ENCODE measurements around the gene FSTL5. TPM values are rescaled to one million over a fixed set of nuclear protein-coding genes. Genes with fewer than 3 reads are reported as not detected.

The FSTL5 gene
- total RNA-seq, 1 donor from 2014 or later, result not detected

DNA sequence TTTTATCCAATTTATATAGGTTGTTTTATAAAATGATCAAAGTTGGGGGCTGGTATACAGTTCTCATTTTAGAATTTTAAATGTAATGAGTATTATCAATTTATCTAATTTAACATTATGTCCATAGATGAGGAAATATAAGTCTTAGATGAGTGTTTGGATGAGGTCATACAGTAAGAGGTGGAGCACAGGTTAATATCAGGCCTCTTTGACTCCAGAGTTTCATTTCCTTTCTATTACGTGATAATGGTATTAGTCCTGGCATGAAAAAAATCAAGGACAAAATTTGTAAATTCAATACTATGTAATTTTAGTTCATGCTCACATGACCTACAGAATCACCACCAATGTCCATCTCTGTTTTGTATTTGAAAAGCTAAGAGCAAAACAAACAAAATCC is 269.8 kb downstream of the FSTL5 start:
- ATAC-seq (ENCODE audit: poor library complexity), result no peak
- intact Hi-C loops (cut with DNase I), result no loop called here
- no peak for DNase-seq

DNA sequence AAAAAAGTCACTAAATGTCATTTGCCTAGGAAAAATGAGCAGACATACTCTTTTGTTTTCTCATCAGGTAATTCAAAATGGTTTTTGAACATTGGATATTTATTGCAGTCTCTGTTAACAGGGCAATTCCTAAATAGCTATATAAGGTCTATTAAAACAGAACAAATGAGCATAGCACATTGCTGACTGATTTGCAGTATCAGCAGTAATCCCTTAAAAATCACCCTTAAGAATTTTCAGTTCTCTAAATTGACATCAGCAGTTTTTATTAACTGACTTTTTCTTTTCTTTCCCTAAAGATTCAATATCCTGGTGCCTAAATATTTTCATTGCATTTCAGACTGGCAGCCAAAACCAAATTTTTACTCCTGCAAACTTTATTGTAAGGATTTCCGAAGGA is 270.2 kb downstream of the FSTL5 start:
- ATAC-seq (ENCODE audit: poor library complexity) (no peak), DNase-seq (no peak)
- intact Hi-C loops (cut with DNase I), result no loop called here

DNA sequence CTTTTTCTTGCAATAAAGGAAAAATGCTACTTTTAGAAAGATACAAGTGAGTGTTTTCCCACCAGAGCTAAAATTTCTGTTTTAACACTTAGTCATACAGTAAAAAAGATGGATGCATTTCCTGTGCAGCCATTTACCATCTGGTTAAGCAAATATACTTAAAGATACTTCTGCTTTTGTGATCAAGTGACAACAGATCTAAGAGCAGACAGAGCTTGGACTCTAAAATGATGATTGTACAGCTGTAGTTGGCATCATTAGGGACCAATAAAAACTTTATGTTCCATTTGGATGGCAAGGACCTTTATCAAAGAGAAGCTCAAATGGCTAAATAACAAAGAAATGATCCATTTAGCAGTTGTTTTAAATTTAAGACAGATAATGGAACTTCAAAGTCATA is 270.8 kb downstream of the FSTL5 start:
- ATAC-seq (ENCODE audit: poor library complexity) (no peak), DNase-seq (no peak)
- intact Hi-C loops (cut with DNase I), result no loop called here

DNA sequence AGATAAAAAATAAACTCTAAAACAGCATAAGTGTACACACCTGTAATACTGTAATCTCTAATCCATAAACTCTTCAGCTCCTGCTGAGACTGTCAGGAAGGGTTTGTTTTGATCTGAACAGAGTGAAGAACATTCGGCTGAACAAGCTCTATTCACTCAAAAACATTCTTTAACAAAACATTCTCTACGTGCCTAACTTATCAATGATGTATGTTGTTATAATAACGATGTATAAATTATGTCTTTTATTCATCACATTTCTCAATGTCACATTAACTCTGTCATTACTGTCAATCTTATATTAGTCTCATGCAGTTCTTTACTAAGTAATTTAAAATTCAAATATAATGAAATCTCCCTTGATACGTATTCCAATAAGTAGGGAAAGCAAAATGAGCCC is 280.6 kb downstream of the FSTL5 start:
- intact Hi-C loops (cut with DNase I), result no loop called here
- ATAC-seq (ENCODE audit: poor library complexity), result no peak
- DNase-seq, result no peak

DNA sequence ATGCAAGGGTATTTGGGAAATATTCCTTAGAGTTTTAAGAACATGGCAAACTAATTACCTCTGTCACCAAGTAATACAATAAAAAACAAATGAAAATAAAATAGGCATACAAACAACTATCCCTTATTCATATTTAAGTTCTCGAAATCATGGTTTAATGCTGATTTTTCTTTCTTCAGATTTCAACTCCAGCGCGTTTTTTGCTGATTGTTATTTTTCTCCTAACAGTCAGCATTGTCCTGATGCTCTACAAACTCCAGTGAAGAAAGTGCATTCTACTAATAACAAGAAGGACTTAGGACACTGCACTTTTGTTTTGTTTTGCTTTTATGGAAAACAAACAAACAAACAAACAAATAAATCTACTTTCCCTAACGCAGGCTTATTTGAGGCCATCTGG is 282.4 kb downstream of the FSTL5 start:
- intact Hi-C loops (cut with DNase I), result no loop called here
- DNase-seq (no peak), ATAC-seq (ENCODE audit: poor library complexity) (no peak)

DNA sequence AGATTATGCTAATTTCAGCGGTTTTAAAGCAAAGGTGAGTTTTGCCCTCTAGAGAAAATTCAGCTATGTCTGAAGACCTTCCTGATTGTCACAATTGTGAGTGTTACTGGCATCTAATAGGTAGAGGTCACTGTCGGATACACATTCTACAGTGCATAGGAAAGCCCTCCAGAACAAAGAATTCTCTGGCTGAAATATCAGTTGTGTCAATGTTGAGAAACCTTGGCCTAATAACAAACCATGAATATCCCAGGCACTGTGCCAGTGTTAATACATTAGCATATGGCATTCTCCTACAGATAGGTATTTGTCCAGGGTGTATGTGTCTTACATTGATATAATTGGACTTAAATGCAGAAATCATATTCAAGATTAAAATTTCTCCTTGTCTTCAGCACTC is 294.3 kb downstream of the FSTL5 start:
- ATAC-seq (ENCODE audit: poor library complexity), result no peak
- intact Hi-C loops (cut with DNase I), result no loop called here
- no peak for DNase-seq

DNA sequence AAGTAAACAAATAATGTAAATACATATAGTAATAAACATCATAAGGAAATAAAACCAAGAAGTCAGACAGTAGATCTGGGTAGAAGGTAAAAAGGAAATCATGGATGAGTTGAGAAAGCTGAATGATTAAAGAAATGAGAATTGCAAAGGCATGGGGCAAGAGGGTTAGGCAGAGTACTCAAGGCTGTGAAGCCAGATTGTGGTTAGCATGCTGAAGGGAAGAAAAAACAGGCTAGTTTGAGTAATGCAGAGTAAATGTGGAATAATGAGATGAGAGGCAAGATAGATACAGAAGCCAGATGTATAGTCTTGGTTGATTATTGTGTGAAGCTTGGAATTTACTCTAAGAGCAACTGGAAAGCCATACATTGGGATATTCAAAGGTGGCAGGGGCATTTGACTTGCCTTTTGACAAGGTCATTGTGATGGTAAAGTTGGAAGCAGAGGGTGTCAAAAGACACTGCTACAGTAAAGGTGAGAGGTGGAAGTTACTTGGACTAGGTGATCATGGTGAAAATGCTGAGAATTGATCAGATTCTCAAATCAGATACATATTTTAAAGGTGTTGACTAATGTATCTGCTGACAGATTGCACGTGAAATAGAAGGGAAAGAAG is 307.0 kb downstream of the FSTL5 start:
- intact Hi-C loops (cut with DNase I), result no loop called here
- DNase-seq (no peak), ATAC-seq (ENCODE audit: poor library complexity) (no peak)

DNA sequence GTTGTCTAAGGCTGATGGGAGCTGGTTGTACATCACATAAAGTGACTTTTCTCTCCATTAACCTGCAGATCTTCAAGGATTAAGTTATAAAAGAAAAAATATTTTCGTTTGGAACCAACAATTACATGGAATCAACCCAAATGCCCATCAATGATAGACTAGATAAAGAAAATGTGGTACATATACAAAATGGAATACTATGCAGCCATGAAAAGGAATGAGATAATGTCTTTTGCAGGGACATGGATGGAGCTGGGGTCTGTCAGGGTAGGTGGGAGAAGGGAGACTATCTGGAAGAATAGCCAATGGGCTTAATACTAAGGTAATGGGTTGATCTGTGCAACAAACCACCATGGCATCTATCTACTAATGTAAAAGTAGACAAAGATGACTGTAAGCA is 313.2 kb downstream of the FSTL5 start:
- ATAC-seq (ENCODE audit: poor library complexity) (no peak), DNase-seq (no peak)
- intact Hi-C loops (cut with DNase I), result no loop called here

DNA sequence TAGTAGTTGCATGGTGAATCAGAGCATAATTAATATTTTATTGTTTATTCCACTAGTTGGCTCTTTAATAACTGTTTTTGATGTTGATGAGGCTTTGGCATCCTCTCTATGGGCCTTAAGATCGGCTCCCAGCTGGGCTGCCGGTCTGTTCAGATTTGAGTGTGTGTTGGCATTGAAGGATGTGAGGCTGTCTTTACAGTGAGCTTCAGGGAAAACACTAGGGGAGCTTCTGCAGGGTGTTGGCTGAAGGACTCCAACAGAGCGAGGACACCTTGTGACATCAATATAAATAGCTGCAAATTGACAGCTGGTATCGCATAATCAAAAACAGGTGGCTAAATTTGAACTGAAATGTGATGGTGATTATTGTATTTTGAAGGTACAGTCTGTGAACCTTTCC is 322.0 kb downstream of the FSTL5 start:
- intact Hi-C loops (cut with DNase I), result no loop called here
- no peak for DNase-seq
- no peak for ATAC-seq (ENCODE audit: poor library complexity)

DNA sequence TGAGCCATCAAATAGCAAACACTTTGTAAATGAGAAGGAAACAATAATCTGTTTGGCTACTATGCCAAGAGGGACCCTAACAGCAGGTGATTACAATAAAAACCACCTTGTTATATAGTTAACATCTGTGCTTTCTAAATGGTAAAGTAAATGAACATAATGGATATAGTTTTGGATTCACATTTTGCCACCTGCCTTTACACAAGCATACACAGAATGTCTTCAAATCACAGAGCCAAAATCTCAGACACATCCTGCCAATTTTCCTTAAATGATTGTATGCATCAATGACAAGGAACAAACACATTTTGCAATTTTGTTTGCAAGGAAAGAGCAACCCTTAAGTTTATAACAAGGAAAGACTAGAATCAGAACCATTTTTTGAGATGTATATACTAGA is 334.2 kb downstream of the FSTL5 start:
- intact Hi-C loops (cut with DNase I), result no loop called here
- ATAC-seq (ENCODE audit: poor library complexity) (no peak), DNase-seq (no peak)

DNA sequence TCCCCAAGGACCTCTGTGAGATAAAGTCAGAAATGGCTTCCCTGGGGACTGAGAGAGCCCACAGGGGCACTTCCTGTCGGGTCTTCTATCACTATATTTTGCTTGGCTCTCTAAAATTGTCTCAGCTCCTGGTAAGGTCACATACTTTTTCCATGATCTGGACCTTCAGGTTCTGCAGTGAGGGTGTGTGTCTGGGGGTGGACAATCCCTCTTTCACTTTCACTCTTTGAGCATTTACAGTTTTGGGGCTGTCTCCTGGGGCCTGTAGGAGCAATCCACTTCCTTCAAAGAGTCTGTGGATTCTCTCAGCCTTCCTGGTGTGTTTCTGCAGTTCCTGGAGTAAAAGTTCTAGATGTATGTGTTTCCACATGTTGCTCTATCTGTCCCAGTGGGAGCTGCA is 335.7 kb downstream of the FSTL5 start:
- ATAC-seq (ENCODE audit: poor library complexity) (no peak), DNase-seq (no peak)
- intact Hi-C loops (cut with DNase I), result no loop called here

DNA sequence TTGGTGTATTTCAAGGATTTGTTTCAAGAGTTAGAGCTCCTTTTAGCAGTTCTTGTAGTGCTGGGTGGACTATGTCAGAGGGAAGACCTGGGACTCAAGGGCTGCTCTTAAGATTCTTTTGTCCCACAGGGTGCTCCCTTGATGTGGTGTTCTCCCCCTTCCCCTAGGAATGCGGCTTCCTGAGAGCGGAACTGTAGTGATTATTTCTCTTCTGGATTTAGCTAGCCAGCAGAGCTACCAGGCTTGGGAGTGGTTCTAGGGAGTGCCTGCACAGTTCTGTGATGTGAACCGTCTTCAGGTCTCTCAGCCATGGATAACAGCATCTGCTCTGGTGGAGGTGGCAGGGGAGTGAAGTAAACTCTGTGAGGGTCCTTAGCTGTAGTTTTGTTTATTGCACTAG is 336.8 kb downstream of the FSTL5 start:
- ATAC-seq (ENCODE audit: poor library complexity) (no peak), DNase-seq (no peak)
- intact Hi-C loops (cut with DNase I), result no loop called here

DNA sequence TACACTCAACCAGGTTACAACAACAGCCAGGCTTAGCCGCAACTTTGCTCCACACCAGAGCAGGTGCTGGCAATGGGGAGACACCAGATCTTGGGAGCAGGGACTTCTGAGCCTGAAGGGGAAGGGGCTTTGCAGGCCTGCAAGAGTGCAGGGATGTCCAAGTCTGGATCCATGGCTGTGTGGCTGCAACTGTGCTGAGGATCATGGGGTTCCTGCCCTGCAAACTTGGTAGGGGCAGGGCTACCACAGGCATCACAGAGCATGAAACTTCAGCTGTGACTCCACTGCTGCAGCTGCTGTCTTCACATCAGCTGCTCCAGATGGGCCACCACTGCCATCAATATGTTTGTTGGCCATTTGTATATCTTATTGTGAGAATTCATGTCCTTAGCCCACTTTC is 340.4 kb downstream of the FSTL5 start:
- no peak for ATAC-seq (ENCODE audit: poor library complexity)
- no peak for DNase-seq
- intact Hi-C loops (cut with DNase I), result no loop called here

DNA sequence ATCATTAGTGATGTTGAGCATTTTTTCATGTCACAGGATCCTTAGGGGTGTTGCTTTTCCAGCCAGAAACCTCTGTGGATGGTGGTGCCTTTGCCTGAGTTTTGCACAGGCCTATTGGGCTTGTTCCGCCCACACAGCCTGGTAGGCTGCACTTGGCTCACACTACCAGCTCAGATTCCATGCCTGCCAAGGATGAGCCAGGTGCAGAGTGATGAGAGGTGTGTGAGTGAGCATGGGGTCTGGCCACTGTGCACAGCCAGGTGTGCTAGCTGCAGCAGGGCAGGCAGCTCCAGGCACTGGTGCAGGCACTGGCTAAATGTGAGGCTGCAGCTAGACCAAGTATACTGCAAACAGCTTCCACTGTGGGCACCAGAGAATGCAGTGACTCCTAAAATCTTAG is 341.6 kb downstream of the FSTL5 start:
- ATAC-seq (ENCODE audit: poor library complexity), result no peak
- no peak for DNase-seq
- intact Hi-C loops (cut with DNase I), result no loop called here

DNA sequence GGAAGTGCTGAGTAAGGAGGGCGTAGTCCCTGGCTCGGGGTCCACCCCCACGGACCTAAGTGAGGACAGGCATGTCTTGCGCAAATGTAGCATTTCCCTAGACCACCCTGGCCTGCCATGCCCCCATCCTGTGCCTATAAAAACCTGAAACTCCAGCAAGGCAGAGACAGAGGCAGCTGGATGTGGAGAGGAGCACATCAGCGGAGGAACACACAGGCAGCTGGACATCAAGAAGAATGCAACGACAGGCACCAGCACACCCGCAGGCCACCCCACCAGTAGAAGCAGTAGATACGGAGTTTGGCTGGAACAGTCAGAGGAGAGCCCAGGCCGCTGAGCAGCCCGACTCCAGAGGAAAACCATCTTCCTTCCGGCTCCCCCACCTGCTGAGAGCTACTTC is 345.9 kb downstream of the FSTL5 start:
- intact Hi-C loops (cut with DNase I), result no loop called here
- ATAC-seq (ENCODE audit: poor library complexity) (no peak), DNase-seq (no peak)

DNA sequence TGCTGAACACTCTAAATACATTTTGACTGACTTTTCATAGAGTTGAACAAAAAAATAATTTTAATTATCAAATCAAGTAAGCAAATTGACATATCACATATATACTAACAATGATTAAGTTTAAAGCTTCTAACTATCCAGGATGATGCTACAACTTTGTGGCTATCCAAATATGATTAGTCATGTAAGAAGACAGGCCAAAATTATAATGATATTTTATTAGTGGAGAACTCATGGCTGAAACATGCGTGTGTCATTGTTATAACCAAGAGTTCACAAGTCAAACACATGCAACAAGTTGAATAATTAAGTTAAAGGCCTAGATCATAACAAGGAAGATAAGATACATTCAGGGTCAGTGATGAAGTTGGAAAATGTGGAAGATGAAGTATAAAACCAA is 346.8 kb downstream of the FSTL5 start:
- intact Hi-C loops (cut with DNase I), result no loop called here
- ATAC-seq (ENCODE audit: poor library complexity) (no peak), DNase-seq (no peak)

DNA sequence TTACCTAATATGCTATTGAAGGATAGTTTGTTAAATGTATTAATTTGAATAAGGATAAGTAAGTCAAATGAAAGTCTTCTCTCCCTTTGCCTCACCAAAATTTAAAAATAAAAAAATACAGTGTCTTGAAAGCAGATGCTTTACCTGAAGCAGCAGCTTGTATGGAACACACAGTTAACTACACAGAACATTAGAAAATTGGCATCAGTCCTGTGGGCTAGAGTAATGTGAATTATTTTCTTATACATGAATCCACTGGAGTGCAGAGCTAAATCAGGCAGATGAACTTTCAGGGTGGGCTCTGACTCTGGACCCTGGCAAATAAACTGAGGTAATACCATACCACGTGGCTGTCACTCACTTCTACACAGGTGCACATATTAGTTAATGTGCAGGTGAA is 348.0 kb downstream of the FSTL5 start:
- no peak for DNase-seq
- no peak for ATAC-seq (ENCODE audit: poor library complexity)
- intact Hi-C loops (cut with DNase I), result no loop called here

DNA sequence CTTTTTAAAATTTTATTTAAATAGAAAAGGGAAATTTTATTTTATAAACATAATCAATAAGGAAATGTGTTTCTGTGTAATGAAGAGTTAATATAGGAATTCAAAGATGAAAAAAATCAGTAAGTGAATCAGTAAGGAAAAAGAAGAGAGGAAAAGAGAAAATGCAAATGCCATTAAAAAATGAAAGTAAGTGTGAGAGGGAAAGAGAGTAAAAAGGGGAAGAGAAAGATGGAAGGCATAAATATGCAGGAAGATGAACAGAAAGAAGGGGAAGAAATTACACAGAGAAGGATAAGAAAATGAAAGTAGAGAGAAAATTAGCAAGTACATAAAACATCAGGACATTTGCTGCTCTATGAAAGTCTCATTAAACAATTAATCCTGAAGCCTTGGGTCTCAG is 349.9 kb downstream of the FSTL5 start:
- no peak for ATAC-seq (ENCODE audit: poor library complexity)
- no peak for DNase-seq
- intact Hi-C loops (cut with DNase I), result no loop called here

DNA sequence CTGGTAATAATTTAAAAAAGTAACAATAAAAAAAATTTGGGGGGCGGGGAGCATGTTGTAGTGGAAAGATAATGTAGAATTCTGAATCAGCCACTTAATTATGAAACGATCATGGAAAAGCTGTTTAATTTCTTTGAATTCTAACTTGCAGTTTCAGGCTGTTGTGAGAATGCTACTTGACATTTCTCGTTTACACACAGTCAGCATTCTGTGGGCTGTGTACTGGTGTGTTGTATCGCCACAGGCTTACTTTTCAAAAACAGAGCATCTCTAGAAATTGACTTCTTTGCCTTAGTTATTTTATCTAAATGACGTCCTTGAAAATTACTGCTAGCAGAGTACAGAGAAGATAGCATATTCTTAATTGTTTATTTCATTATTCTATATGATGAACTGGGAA is 350.4 kb downstream of the FSTL5 start:
- intact Hi-C loops (cut with DNase I), result no loop called here
- DNase-seq (no peak), ATAC-seq (ENCODE audit: poor library complexity) (no peak)

DNA sequence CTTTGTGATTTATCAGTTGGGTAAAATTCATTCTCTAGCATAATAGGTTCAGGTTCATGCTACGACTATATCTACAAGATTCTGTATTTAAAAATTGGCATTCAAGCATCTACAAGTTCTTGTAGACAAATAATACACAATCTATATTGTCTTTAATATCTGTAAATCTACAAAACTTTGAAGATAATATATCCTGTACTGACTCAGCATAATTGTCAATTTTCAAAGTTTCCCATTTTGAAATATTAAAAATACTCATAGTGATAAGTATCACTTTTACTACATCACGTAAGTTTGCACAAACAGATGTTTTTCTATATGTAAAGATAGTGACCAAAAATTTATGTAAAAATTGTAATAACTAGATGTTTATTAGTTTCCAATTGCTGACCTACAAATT is 360.6 kb downstream of the FSTL5 start:
- ATAC-seq (ENCODE audit: poor library complexity) (no peak), DNase-seq (no peak)
- intact Hi-C loops (cut with DNase I), result no loop called here

DNA sequence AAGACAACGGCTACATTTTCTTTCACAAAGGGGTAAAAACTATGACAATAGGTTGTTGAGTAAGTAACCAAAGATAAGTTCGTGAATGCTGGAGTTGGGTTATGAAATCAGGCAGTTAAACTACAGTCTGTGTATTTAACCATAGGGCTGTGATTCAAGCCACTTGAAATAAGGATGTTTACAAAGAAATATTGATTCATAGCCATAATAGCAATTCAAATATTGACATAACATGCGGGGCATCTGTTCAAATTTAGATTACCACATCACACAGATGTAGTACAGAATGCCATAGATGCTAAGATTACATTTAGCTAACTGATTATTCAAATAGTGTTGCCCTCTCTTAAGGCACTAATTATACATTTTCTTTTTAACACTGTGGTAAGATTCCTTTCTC is 364.1 kb downstream of the FSTL5 start:
- no peak for ATAC-seq (ENCODE audit: poor library complexity)
- intact Hi-C loops (cut with DNase I), result no loop called here

DNA sequence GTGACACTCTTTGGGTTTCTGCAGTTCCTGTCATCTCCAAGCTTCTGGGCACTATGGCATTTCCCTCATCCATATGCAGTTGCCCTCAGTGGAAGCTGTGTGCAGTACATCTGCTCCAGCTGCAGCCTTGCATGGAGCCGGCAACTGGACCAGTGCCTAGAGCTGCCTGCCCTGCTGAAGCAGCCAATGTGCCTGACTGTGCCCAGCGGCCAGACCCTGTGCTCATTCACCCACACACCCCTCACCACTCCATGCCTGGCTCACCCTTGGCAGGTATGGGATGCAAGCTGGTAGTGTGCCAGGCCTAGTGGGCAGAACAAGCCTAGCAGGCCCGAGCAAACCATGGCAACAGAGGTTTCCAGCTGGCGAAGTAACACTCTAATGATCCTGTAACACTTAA is 370.8 kb downstream of the FSTL5 start:
- no peak for ATAC-seq (ENCODE audit: poor library complexity)
- no peak for DNase-seq
- intact Hi-C loops (cut with DNase I), result no loop called here

More for the DNA sequence above, 364.1 kb downstream of the FSTL5 start:
- DNase-seq, result no peak

Measured in Right ventricle myocardium superior (tissue), 1 donor.